Upper lobe of left lung (tissue), 6 donors: ENCODE results near the gene ZFPL1. TPM values are rescaled to one million over a fixed set of nuclear protein-coding genes. Genes with fewer than 3 reads are reported as not detected.

Experiments
- ATAC-seq, 2 donors: fragments of 200-7000 bp; cut with Tn5 transposase; one replicate each; pipeline ENCODE4 v1.9.1; 2022; ENCODE audit warnings: mild to moderate bottlenecking in 2 of 2, moderate library complexity in 2 of 2; ENCODE audit not compliant: low FRiP score in 2 of 2
- DNase-seq, 2 donors: peaks; one replicate each; pipeline ENCODE4 v3.0.0-alpha.2; 2019 to 2020
- H3K27ac ChIP-seq, 4 donors: fragments of 200-600 bp; sonication (generic); one replicate each; pipeline ENCODE4 v1.5.1; 2016 to 2019
- H3K27me3 ChIP-seq, 4 donors: fragments of 200-600 bp; sonication (generic); one replicate each; pipeline ENCODE4 v1.5.1; 2017 to 2019
- H3K36me3 ChIP-seq, 4 donors: fragments of 200-600 bp; sonication (generic); one replicate each; pipeline ENCODE4 v1.5.1; 2016 to 2019
- H3K4me1 ChIP-seq, 4 donors: fragments of 200-600 bp; sonication (generic); one replicate each; pipeline ENCODE4 v1.5.1; 2018 to 2019
- H3K4me3 ChIP-seq, 4 donors: fragments of 200-600 bp; sonication (generic); one replicate each; pipeline ENCODE4 v1.5.1; 2017 to 2019; ENCODE audit warnings: mild to moderate bottlenecking in 2 of 4, moderate library complexity in 1 of 4
- H3K9me3 ChIP-seq, 4 donors: fragments of 200-600 bp; sonication (generic); one replicate each; pipeline ENCODE4 v1.5.1; 2018 to 2019
- EP300 ChIP-seq, 4 donors: sonication (generic); formaldehyde crosslinking; IDR thresholded peaks; one replicate each; pipeline ENCODE4 v1.5.1; 2017; ENCODE audit warnings: antibody characterized with exemption in 4 of 4, control low read depth in 2 of 4
- POLR2A ChIP-seq, 4 donors: fragments of 450-650 bp; IDR thresholded peaks; one replicate each; pipeline ENCODE4 v1.5.1; 2016 to 2017; ENCODE audit warnings: antibody characterized with exemption in 4 of 4, mild to moderate bottlenecking in 2 of 4
- POLR2AphosphoS5 ChIP-seq, 2 donors: sonication (generic); formaldehyde crosslinking; IDR thresholded peaks; one replicate each; pipeline ENCODE4 v1.5.1; 2017; ENCODE audit warnings: antibody characterized with exemption in 2 of 2
- WGBS, 2 donors: methylation state at CpG; one replicate each; pipeline ENCODE4 v1.1.5; 2017 to 2018; 5-methylcytosine and 5-hydroxymethylcytosine counted together
- total RNA-seq, 6 donors: library from RNA; depleted of rRNA in 4 of 6; stranded (reverse); fragments of >200 nt in 4 of 6; gene quantifications; one replicate each; pipeline versions ENCODE4 v1.1.0 to v1.2.1, GENCODE V29; 2016 to 2021
- TF ChIP-seq, protein P1 (sequence below), 6 experiments: fragments of 450-650 bp in 4 of 6; fragments of 200-600 bp in 2 of 6; sonication (generic) in 2 of 6; IDR thresholded peaks; one replicate each; pipeline ENCODE4 v1.5.1; 2016 to 2019; ENCODE audit warnings: antibody characterized with exemption in 6 of 6
- donor health status: DM: no; HTN: no; CAD: no; lungs with moderate emphysema.
- donor health status: DM: no; HTN: yes; CAD: no; lungs with severe emphysema.

Gene ZFPL1
- total RNA-seq, 6 donors from 2014 or later, result 21.4 to 39.8 (median 34.6) TPM

DNA sequence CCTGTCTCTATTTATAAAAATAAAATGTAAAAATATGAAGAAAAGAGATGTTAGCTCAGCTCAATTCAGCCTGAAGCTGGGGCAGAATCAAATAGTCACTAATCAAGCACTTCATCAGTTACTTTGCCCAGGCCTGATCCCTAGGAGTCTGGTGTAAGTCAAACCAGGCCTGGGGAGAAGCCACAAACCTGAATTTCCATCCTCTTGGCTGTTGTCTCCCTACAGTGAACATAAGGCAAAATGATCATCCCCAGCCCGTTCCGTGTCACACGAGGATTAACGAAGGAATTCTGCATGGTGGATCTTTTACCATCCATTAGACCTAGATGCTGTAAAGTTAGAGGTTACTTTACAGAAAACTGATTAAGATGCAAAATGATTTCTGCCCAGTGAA is 19.2 kb upstream of the ZFPL1 start:
- H3K4me3 ChIP-seq, result no peak overlapping the region
- no peaks in the 10 kb centered on the region for H3K9me3 ChIP-seq
- no peaks in the 10 kb centered on the region for H3K4me1 ChIP-seq
- H3K27ac ChIP-seq, result no peak overlapping the region
- ATAC-seq (no peak), DNase-seq (no peak)
- TF ChIP-seq POLR2A (IDR thresholded peaks at IDR 0.05), result no peak
- TF ChIP-seq, protein P1, sequence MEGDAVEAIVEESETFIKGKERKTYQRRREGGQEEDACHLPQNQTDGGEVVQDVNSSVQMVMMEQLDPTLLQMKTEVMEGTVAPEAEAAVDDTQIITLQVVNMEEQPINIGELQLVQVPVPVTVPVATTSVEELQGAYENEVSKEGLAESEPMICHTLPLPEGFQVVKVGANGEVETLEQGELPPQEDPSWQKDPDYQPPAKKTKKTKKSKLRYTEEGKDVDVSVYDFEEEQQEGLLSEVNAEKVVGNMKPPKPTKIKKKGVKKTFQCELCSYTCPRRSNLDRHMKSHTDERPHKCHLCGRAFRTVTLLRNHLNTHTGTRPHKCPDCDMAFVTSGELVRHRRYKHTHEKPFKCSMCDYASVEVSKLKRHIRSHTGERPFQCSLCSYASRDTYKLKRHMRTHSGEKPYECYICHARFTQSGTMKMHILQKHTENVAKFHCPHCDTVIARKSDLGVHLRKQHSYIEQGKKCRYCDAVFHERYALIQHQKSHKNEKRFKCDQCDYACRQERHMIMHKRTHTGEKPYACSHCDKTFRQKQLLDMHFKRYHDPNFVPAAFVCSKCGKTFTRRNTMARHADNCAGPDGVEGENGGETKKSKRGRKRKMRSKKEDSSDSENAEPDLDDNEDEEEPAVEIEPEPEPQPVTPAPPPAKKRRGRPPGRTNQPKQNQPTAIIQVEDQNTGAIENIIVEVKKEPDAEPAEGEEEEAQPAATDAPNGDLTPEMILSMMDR (IDR thresholded peaks at IDR 0.05), result no peak
- TF ChIP-seq POLR2AphosphoS5 (IDR thresholded peaks at IDR 0.05), result no peak
- no peak for TF ChIP-seq EP300 (IDR thresholded peaks at IDR 0.05)
- H3K27me3 ChIP-seq, result no peaks in the 10 kb centered on the region
- H3K36me3 ChIP-seq, result no peaks in the 10 kb centered on the region
- WGBS, 2 donors, result 85 to 90% methylated on average over 4 of the region's 4 CpGs

DNA sequence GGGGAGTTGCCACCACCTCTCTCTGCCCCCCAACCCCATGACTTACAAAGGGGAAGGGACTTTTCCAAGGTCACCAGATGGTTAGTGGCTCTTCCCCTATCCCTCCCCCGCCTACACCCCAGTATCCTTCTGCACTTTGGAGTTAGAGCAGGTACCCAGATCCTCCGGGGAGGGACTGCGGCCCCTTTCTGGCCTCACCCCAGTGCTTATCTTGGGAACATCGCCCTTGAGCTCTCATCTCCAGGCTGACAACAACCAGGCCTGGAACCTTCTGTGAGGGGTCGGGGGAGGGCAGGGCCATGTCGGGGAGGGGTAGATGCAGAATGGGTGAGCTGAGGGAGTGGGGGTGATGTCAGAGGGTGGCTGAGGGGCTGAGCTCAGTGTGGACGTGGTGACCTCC is 18.2 kb upstream of the ZFPL1 start:
- no peak for ATAC-seq
- TF ChIP-seq POLR2AphosphoS5 (IDR thresholded peaks at IDR 0.05) (no peak), EP300 (IDR thresholded peaks at IDR 0.05) (no peak), POLR2A (IDR thresholded peaks at IDR 0.05) (no peak)
- TF ChIP-seq, protein P1 (IDR thresholded peaks at IDR 0.05), result no peak
- Histone ChIP-seq H3K27me3 (no peaks in the 10 kb centered on the region), H3K36me3 (no peaks in the 10 kb centered on the region), H3K27ac (no peak overlapping the region), H3K9me3 (no peaks in the 10 kb centered on the region), H3K4me3 (no peak overlapping the region), H3K4me1 (no peaks in the 10 kb centered on the region)
- WGBS, 2 donors, result 85 to 91% methylated on average over 6 to 7 of the region's 7 CpGs
- no peak for DNase-seq

DNA sequence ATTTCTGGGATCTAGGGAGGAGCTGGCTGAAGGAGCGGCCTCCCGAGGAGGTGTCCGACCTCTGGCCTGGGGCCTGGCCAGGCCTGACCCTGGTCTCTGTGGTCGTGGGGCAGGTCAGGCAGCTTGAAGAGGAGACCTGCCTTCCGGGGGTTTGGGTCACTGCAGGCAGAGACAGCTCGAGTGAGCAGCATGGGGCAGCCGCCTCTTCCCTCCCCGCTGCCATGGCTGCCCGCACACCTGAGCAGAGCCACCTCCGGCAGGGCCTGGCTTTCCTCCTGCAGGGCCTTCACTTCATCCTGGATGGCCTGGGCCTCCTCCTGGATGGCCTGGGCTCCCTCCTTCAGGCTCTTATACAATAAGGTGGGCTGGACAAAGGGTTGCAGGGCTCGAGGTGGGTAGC is 17.7 kb upstream of the ZFPL1 start:
- H3K36me3 ChIP-seq, result no peaks in the 10 kb centered on the region
- TF ChIP-seq POLR2A (IDR thresholded peaks at IDR 0.05), result no peak
- TF ChIP-seq, protein P1 (IDR thresholded peaks at IDR 0.05), result no peak
- no peak for TF ChIP-seq POLR2AphosphoS5 (IDR thresholded peaks at IDR 0.05)
- no peak for TF ChIP-seq EP300 (IDR thresholded peaks at IDR 0.05)
- no peak overlapping the region for H3K4me3 ChIP-seq
- no peak for ATAC-seq
- whole genome bisulfite sequencing, 2 donors, result 80 to 83% methylated on average over 2 to 8 of the region's 11 CpGs
- H3K27me3 ChIP-seq, result no peaks in the 10 kb centered on the region
- H3K27ac ChIP-seq, result no peak overlapping the region
- no peak for DNase-seq
- H3K4me1 ChIP-seq, result no peaks in the 10 kb centered on the region
- H3K9me3 ChIP-seq, result no peaks in the 10 kb centered on the region

DNA sequence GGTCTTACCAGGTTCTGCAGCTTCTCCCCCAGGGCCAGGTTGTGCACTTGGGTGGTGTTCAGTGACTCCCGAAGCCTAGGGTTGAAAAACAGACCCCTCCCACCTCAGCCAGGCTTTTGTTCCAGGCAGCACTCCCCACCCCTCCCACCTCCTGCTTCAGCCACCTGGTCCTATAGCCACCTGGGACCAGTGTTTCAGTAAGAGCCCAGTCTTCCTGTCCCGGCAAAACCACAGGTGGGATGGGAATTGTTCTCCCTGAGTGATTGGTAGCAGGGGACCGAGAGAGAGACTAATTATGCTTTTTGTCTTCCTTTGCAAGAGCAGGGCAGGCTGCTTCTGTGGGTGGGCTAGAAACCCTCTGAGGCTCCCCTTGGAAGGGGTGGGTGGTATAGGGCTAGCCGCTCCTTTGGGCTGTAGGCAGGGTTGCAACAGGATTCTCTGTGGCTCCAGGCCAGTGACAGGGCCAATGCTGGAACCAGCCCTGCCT is 17.2 kb upstream of the ZFPL1 start:
- no peak for DNase-seq
- no peak for ATAC-seq
- H3K9me3 ChIP-seq, result no peaks in the 10 kb centered on the region
- H3K4me1 ChIP-seq, result no peaks in the 10 kb centered on the region
- H3K27ac ChIP-seq, result no peak overlapping the region
- H3K27me3 ChIP-seq, result no peaks in the 10 kb centered on the region
- H3K36me3 ChIP-seq, result no peaks in the 10 kb centered on the region
- 81 to 100% methylated on average over 1 to 4 of the region's 4 CpGs for WGBS, 2 donors
- no peak overlapping the region for H3K4me3 ChIP-seq
- TF ChIP-seq, protein P1 (IDR thresholded peaks at IDR 0.05), result no peak
- TF ChIP-seq POLR2A (IDR thresholded peaks at IDR 0.05) (no peak), EP300 (IDR thresholded peaks at IDR 0.05) (no peak), POLR2AphosphoS5 (IDR thresholded peaks at IDR 0.05) (no peak)

DNA sequence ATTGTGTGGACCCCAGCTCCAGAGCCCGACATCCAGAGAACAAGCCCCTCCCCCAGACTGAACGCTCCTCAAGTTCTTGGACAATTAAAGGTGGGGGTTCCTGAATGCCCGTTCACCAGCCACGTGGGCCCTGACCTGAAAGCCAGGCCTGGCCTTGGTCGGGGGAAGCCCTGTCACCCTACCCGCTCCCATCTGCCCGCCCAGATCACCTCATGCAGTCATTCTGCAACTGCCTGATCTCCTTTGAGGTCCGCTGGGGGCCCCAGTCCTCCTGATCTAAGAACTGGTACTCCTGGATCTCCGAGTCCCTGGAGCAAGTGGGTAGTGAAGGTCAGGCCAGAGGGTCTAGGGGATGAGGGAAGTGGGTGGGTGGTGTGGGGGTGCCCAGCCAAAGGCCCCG is 16.6 kb upstream of the ZFPL1 start:
- H3K36me3 ChIP-seq, result no peaks in the 10 kb centered on the region
- no peaks in the 10 kb centered on the region for H3K9me3 ChIP-seq
- no peak overlapping the region for H3K4me3 ChIP-seq
- no peak overlapping the region for H3K27ac ChIP-seq
- H3K27me3 ChIP-seq, result no peaks in the 10 kb centered on the region
- TF ChIP-seq POLR2A (IDR thresholded peaks at IDR 0.05) (no peak), EP300 (IDR thresholded peaks at IDR 0.05) (no peak), POLR2AphosphoS5 (IDR thresholded peaks at IDR 0.05) (no peak)
- TF ChIP-seq, protein P1 (IDR thresholded peaks at IDR 0.05), result no peak
- ATAC-seq (no peak), DNase-seq (no peak)
- H3K4me1 ChIP-seq, result no peaks in the 10 kb centered on the region
- WGBS, 2 donors, result 86 to 100% methylated on average over 4 to 9 of the region's 10 CpGs
